Stimulated activated CD8-positive, alpha-beta memory T cell treated with anti-CD3 and anti-CD28 coated beads, Interleukin-2, amount 100 ng/mL, for 48 hours (primary cell): ENCODE results near the gene AKR7A3.

Source experiments
- DNase-seq, 2 donors: peaks; one replicate each; pipeline ENCODE4 v3.0.0-alpha.2; 2020; ENCODE audit warnings: low read depth in 2 of 2

Gene AKR7A3

GRCh38 chr1:19251305-19252196 is 37.0 kb downstream of the AKR7A3 start, which contains the start of the genes EMC1 and MRTO4:
EMC1 (minus strand) TSS chr1:19251524; CDS start chr1:19251509, 15 bp downstream.
MRTO4 (plus strand) TSS chr1:19251805; CDS start chr1:19251836, 31 bp downstream.
- DNase-seq = peak; percentile 85 to 93

DNA sequence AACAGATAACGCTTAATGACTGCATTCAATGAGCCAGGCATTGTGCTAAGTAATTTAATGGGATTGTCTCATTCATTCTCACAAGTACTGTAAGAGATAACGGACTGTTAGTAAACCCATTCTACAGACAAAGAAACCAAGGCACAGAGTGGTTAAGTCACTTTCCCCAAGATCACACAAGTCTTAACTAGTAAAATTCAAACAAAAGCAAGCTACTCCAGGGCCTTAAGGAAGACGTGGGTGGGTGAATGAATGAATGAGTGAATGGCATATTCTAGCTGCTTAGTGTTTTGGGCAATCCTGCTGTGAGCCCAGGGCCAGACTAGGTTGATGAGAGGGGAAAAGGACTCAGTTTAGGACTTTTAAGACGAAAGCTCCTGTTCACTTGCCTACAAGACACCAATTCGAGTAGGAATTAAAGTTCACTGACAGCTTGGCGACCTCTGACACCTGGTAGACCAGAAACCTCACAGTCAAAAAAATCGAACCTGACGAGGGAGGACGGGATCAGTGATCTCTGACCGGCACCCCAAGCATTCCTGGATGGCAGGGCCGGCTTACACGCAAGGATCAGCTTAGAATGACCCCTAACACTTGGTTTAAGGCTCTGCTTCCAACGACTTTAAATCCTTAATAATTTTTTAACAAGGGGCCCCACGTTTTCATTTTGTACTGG is 37.8 kb downstream of the AKR7A3 start:
- no peak for DNase-seq

- DNase-seq = peak; percentile 51
These were observed 47.7 kb downstream of the AKR7A3 start for GRCh38 chr1:19240673-19241538.

DNA sequence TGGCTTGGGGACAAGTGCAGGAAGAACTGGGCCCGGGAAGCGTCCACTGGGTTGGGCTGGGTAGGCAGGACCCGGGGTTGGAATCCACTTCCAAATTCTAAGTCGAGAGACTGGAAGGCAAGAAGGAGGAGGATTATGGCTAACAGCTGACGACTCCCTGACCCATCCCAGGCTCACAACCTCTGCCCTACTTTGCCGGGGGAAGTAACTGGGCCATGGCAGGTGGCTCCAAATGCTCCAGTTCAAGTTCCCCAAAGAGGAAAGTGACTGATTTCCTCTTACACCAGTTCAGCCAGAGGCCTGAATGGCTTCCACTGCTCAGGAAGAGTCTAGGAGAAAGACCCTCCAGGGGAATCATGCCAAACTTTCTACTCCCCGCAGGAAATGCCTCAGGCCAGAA is 48.7 kb downstream of the AKR7A3 start:
- DNase-seq = no peak

- DNase-seq = no peak
These were observed 54.3 kb downstream of the AKR7A3 start for GRCh38 chr1:19234224-19234623.
